Esophagus squamous epithelium (tissue), 5 donors: ENCODE data around the gene JAK3. TPM values are rescaled to one million over a fixed set of nuclear protein-coding genes. Genes with fewer than 3 reads are reported as not detected.

Experiments
- DNase-seq: peaks from one replicate; lab custom pipeline; 2025; lab: John Stamatoyannopoulos, UW
- H3K27ac ChIP-seq, 4 donors: fragments of 200-600 bp; sonication (generic); one replicate each; pipeline ENCODE4 v1.5.1; 2016 to 2019; ENCODE audit warnings: mild to moderate bottlenecking in 1 of 4
- H3K27me3 ChIP-seq, 4 donors: fragments of 200-600 bp; sonication (generic); 1 replicate in 3 of 4; 2 replicates in 1 of 4; pipeline versions ENCODE4 v1.5.1 to v1.6.0; 2017 to 2021; ENCODE audit warnings: antibody characterized with exemption in 1 of 4
- H3K36me3 ChIP-seq, 3 donors: fragments of 200-600 bp; sonication (generic); one replicate each; pipeline ENCODE4 v1.5.1; 2016 to 2019
- H3K4me1 ChIP-seq, 3 donors: fragments of 200-600 bp; sonication (generic); one replicate each; pipeline ENCODE4 v1.5.1; 2017 to 2019
- H3K4me3 ChIP-seq, 4 donors: fragments of 200-600 bp; sonication (generic); 1 replicate in 3 of 4; 2 replicates in 1 of 4; pipeline ENCODE4 v1.5.1; 2016 to 2019; ENCODE audit warnings: mild to moderate bottlenecking in 2 of 4, moderate library complexity in 1 of 4
- H3K9me3 ChIP-seq, 3 donors: fragments of 200-600 bp; sonication (generic); one replicate each; pipeline ENCODE4 v1.5.1; 2016 to 2019
- CTCF ChIP-seq, 6 experiments: fragments of 450-650 bp in 4 of 6; fragments of 200-600 bp in 2 of 6; sonication (generic) in 2 of 6; IDR thresholded peaks; one replicate each; pipeline ENCODE4 v1.5.1; 2016 to 2019; ENCODE audit warnings: antibody characterized with exemption in 6 of 6, mild to moderate bottlenecking in 4 of 6, moderate library complexity in 4 of 6
- POLR2A ChIP-seq, 4 donors: fragments of 450-650 bp; IDR thresholded peaks; one replicate each; pipeline ENCODE4 v1.6.1; 2017; ENCODE audit warnings: antibody characterized with exemption in 4 of 4, mild to moderate bottlenecking in 4 of 4, moderate library complexity in 3 of 4
- WGBS, 2 donors: methylation state at CpG; one replicate each; pipeline ENCODE4 v1.1.5; 2018; 5-methylcytosine and 5-hydroxymethylcytosine counted together
- intact Hi-C: fragments of 100-400 bp; cut with DNase I; formaldehyde crosslinking; loops from one replicate; pipeline ENCODE4 v1.15.0; 2022
- total RNA-seq, 4 donors: library from RNA; depleted of rRNA; stranded (reverse); fragments of >200 nt; gene quantifications; one replicate each; pipeline ENCODE4 v1.1.0, GENCODE V29; 2016
- donor health status: DM: yes; HTN: yes; CAD: no.

The JAK3 gene
- total RNA-seq, 4 donors from 2014 or later = 0.87 to 6.5 (median 4.6) TPM

GRCh38 chr19:17843908-17844490, 3.8 kb downstream of the JAK3 start:
- Histone ChIP-seq H3K9me3 (no peaks in the 10 kb centered on the region), H3K4me3 (no peak overlapping the region), H3K36me3 (peaks cover 0 to 12% (median 0%) of the 10 kb centered on the region in 3 donors), H3K27ac (no peak overlapping the region), H3K27me3 (peaks cover 0 to 74% (median 0%) of the 10 kb centered on the region in 4 donors), H3K4me1 (peaks cover 19 to 67% (median 22%) of the 10 kb centered on the region in 3 donors)
- intact Hi-C loops = no loop called here
- no peak for DNase-seq
- TF ChIP-seq POLR2A (IDR thresholded peaks at IDR 0.05) (no peak), CTCF (IDR thresholded peaks at IDR 0.05) (no peak)
- 75 to 84% methylated on average over 7 to 8 of the region's 14 CpGs for WGBS, 2 donors

- TF ChIP-seq POLR2A (IDR thresholded peaks at IDR 0.05) (no peak), CTCF (IDR thresholded peaks at IDR 0.05) (no peak)
- H3K4me1 ChIP-seq = peaks cover 12 to 61% (median 20%) of the 10 kb centered on the region in 3 donors
- no peaks in the 10 kb centered on the region for H3K9me3 ChIP-seq
- peaks cover 0 to 74% (median 0%) of the 10 kb centered on the region in 4 donors for H3K27me3 ChIP-seq
- intact Hi-C loops = no loop called here
- no peak overlapping the region for H3K4me3 ChIP-seq
- H3K36me3 ChIP-seq = peaks cover 0 to 16% (median 0%) of the 10 kb centered on the region in 3 donors
- WGBS, 2 donors = 77 to 89% methylated on average over 4 to 6 of the region's 9 CpGs
- H3K27ac ChIP-seq = no peak overlapping the region
- no peak for DNase-seq
Measured at GRCh38 chr19:17843292-17843827, 4.4 kb downstream of the JAK3 start.

- peaks cover 10 to 55% (median 15%) of the 10 kb centered on the region in 3 donors for H3K4me1 ChIP-seq
- H3K27me3 ChIP-seq = peaks cover 0 to 70% (median 0%) of the 10 kb centered on the region in 4 donors
- peaks cover 0 to 21% (median 0%) of the 10 kb centered on the region in 3 donors for H3K36me3 ChIP-seq
- TF ChIP-seq POLR2A (IDR thresholded peaks at IDR 0.05) = no peak
- no peak for TF ChIP-seq CTCF (IDR thresholded peaks at IDR 0.05)
- H3K4me3 ChIP-seq = peak overlapping the region in 3 of 4 donors; percentile 25 to 63 (median 42)
- H3K9me3 ChIP-seq = no peaks in the 10 kb centered on the region
- no peak for DNase-seq
- peak overlapping the region in 3 of 4 donors; percentile 1 to 49 (median 39) for H3K27ac ChIP-seq
- intact Hi-C loops = no loop called here
- WGBS, 2 donors = no CpG with 5 or more reads among the region's 20 CpGs
Measured at GRCh38 chr19:17842663-17843291, 5.0 kb downstream of the JAK3 start.

- Histone ChIP-seq H3K36me3 (peaks cover 0 to 23% (median 0%) of the 10 kb centered on the region in 3 donors), H3K27ac (peak overlapping the region in 3 of 4 donors; percentile 1 to 49 (median 39)), H3K9me3 (no peaks in the 10 kb centered on the region), H3K27me3 (peaks cover 0 to 62% (median 0%) of the 10 kb centered on the region in 4 donors), H3K4me3 (peak overlapping the region; percentile 4 to 63 (median 34)), H3K4me1 (peaks cover 10 to 48% (median 10%) of the 10 kb centered on the region in 3 donors)
- no peak for DNase-seq
- intact Hi-C loops = no loop called here
- TF ChIP-seq CTCF (IDR thresholded peaks at IDR 0.05) = no peak
- no peak for TF ChIP-seq POLR2A (IDR thresholded peaks at IDR 0.05)
- 20 to 34% methylated on average over 18 to 37 of the region's 56 CpGs for WGBS, 2 donors
Measured at GRCh38 chr19:17841810-17842662, 5.7 kb downstream of the JAK3 start.
